Activated T-cell treated with anti-CD3 and anti-CD28 coated beads, Interleukin-2, amount 50 U/mL, for 1 hour (primary cell): ENCODE results near the gene MXRA8.

ENCODE experiments used
- DNase-seq: peaks from one replicate; pipeline ENCODE4 v3.0.0-alpha.2; 2020

MXRA8 gene

GRCh38 chr1:1365875-1366698 lies 7.7 kb upstream of the MXRA8 start:
- no peak for DNase-seq

GRCh38 chr1:1364266-1364665 lies 5.9 kb upstream of the MXRA8 start:
- DNase-seq: no peak

- no peak for DNase-seq
Observed at GRCh38 chr1:1361982-1362423, 3.6 kb upstream of the MXRA8 start.

GRCh38 chr1:1361233-1361981 lies 3.1 kb upstream of the MXRA8 start:
- no peak for DNase-seq

GRCh38 chr1:1360506-1361169 lies 2.3 kb upstream of the MXRA8 start:
- no peak for DNase-seq

GRCh38 chr1:1359664-1360468 lies 1.5 kb upstream of the MXRA8 start:
- no peak for DNase-seq

- no peak for DNase-seq
Observed at GRCh38 chr1:1359308-1359663, 931 bp upstream of the MXRA8 start.

- no peak for DNase-seq
Observed at GRCh38 chr1:1357871-1358432, 403 bp downstream of the MXRA8 start.

GRCh38 chr1:1356796-1357401 lies 1.5 kb downstream of the MXRA8 start:
- DNase-seq: no peak

GRCh38 chr1:1356166-1356795 lies 2.1 kb downstream of the MXRA8 start:
- no peak for DNase-seq

GRCh38 chr1:1355416-1355815 lies 2.9 kb downstream of the MXRA8 start:
- no peak for DNase-seq

GRCh38 chr1:1354271-1355247 lies 3.8 kb downstream of the MXRA8 start:
- DNase-seq: peak; percentile 57

GRCh38 chr1:1353389-1354151 lies 4.8 kb downstream of the MXRA8 start:
- DNase-seq: no peak

- DNase-seq: no peak
Observed at GRCh38 chr1:1352786-1353388, 5.5 kb downstream of the MXRA8 start.

- DNase-seq: no peak
Observed at GRCh38 chr1:1351511-1352427, 6.6 kb downstream of the MXRA8 start.

- peak; percentile 78 for DNase-seq
Observed at GRCh38 chr1:1349256-1350012, 8.9 kb downstream of the MXRA8 start, which contains the start of gene DVL1. Gene DVL1 (minus strand): TSS chr1:1349418. CDS start chr1:1349065, 353 bp downstream.
